GM06990 (cell line): ENCODE results near the gene SPPL2C.

Experiments used
- DNase-seq: peaks from one replicate; pipeline ENCODE4 v3.0.0-alpha.2; 2011; ENCODE audit not compliant: insufficient read length; ENCODE audit errors: extremely low read depth
- H3K27me3 ChIP-seq: replicated peaks from 2 replicates; pipeline ENCODE4 v1.6.0; 2011; ENCODE audit warnings: low read length; ENCODE audit not compliant: control insufficient read depth, insufficient read depth
- H3K36me3 ChIP-seq: 2 replicates; pipeline ENCODE4 v1.5.1; 2011; ENCODE audit warnings: low read length; ENCODE audit not compliant: control insufficient read depth, insufficient read depth
- H3K4me3 ChIP-seq: replicated peaks from 2 replicates; pipeline ENCODE4 v1.5.1; 2011; ENCODE audit warnings: low read depth, mild to moderate bottlenecking, control low read depth, low read length
- CTCF ChIP-seq: IDR thresholded peaks from 2 replicates; pipeline ENCODE4 v1.5.1; 2011; ENCODE audit warnings: low read length, control low read depth, mild to moderate bottlenecking, inconsistent platforms; ENCODE audit not compliant: insufficient read depth, poor library complexity, severe bottlenecking

Gene SPPL2C

GRCh38 chr17:45844695-45845375 lies at the start of gene SPPL2C:
Gene SPPL2C (plus strand): TSS chr17:45844881. CDS start chr17:45844907, 26 bp downstream.
- Histone ChIP-seq H3K4me3 (no peak within 1 kb of the TSS), H3K36me3 (no peaks in the 10 kb centered on the region), H3K27me3 (no peaks in the 10 kb centered on the region)
- no peak for TF ChIP-seq CTCF
- no peak for DNase-seq

- H3K36me3 ChIP-seq = no peaks in the 10 kb centered on the region
- no peak for TF ChIP-seq CTCF
- no peaks in the 10 kb centered on the region; the same call in 1 of the 2 replicates for H3K27me3 ChIP-seq
- DNase-seq = no peak
- H3K4me3 ChIP-seq = no peak overlapping the region
These were observed 43.9 kb upstream of the SPPL2C start for GRCh38 chr17:45800816-45801215.

- no peak for DNase-seq
- Histone ChIP-seq H3K4me3 (no peak overlapping the region), H3K27me3 (no peaks in the 10 kb centered on the region; the same call in 1 of the 2 replicates), H3K36me3 (no peaks in the 10 kb centered on the region)
- TF ChIP-seq CTCF = no peak
These were observed 43.3 kb upstream of the SPPL2C start for GRCh38 chr17:45801421-45801820.

- Histone ChIP-seq H3K4me3 (no peak overlapping the region), H3K36me3 (no peaks in the 10 kb centered on the region), H3K27me3 (no peaks in the 10 kb centered on the region)
- TF ChIP-seq CTCF = no peak
- no peak for DNase-seq
These were observed 35.8 kb upstream of the SPPL2C start for GRCh38 chr17:45808845-45809244.

- Histone ChIP-seq H3K36me3 (no peaks in the 10 kb centered on the region), H3K4me3 (no peak overlapping the region), H3K27me3 (no peaks in the 10 kb centered on the region)
- no peak for TF ChIP-seq CTCF
- no peak for DNase-seq
These were observed 35.2 kb upstream of the SPPL2C start for GRCh38 chr17:45809499-45809898.
